GM19035 (cell line): ENCODE results near the gene MYH6.
"Not testable (repeated sequence)": the region's sequence is repeated elsewhere in the genome, so short reads cannot be mapped to it uniquely, and the experiment has no call there.

ENCODE experiments used
- ATAC-seq: cut with Tn5 transposase; IDR thresholded peaks from one replicate; pipeline ENCODE4 v1.9.1; 2021; ENCODE audit not compliant: unreplicated experiment

The MYH6 gene

DNA sequence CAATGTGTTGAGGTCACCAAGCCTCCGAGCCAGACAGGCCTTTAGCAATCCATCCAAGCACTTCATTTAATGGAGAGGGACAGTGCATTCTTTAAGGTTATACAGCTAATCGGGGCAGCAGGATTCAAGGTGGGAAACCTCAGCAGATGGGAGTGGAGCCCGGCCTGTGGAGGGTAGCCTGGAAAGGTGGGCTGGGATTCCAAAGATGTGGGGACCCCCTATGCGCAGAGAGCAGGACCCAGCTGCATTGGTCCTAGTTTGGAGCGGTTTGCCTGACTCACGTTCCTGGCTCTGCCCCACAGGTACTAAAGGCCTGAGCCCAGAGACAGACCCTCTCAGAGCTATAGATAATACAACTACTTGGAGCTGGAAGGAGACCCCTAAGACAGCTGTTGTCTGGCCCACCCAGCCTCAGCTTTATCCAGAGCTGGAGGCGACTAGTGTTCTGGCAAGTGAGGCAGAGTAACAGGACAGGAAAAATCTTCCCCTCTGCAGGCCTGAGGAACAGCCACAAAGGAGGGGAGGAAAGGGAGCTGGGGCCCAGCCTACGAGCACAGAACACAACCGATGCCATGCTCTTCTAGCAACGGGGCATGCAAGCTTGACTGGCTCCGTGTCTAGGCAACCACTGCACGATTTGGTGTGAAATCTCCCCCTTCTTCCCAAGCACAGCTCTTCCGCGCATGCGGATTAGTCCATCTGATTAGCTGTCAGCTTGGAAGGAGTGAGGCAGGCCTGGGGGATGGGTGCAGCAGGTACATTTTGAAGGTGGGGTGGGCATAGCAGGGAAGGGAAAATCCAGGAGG, 28.5 kb upstream of the MYH6 start:
- ATAC-seq, result no peak

- no peak for ATAC-seq
These were observed 27.7 kb upstream of the MYH6 start, which contains the start of gene MYH7 for GRCh38 chr14:23435543-23436326. Gene MYH7, minus strand, starts transcription at chr14:23435660. Its CDS starts 1,928 bp downstream, at chr14:23433732.

DNA sequence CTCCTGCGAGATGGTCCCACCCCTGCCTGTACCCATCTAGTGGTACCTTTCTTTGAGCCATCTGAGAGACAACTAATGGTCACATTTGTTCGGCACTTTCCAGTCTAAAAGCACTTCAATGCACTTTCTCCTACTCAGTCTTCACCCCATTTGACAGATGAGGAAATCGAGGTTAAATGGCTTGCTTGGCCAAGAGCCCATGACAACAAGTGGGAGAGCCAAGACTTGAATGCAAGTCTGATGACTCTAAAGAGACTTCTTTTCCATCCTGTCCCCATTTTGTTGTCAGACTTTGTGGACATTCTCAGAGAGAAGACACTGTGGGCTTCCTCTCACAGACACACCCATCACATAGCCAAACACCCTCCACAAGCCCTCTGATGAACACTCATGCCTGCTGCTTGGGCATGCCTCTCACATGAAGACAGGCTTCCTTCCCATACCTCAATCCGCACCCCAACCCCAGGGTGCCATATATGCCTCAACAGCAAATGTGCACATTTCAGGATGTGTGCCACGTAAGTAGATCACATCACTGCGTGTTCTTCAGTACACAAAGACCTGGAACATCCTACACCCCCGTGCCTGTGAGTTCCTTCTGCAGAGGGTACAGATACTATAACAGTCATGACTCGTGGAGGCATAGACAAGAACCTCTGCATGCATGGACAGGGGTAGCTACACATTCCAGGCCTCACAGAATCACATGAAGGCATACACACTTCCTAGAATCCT, 26.6 kb upstream of the MYH6 start:
- no peak for ATAC-seq

DNA sequence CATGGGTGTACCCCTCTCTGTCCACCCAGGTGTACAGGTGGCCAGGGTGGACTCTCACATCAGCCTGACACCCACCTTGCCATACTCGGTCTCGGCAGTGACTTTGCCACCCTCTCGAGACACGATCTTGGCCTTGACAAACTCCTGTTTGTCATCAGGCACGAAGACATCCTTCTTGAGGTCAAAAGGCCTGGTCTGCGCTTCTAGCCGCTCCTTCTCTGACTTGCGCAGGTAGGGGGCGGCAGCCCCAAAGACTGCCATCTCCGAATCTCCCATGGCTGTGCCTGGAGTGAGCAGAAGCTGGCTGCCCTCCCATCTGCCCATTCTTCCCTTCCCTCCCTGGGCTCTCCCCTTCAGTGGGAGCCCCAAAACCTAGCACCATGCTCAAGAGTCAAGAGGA, 25.4 kb upstream of the MYH6 start:
- no peak for ATAC-seq

- no peak for ATAC-seq
These were observed 24.9 kb upstream of the MYH6 start for GRCh38 chr14:23432946-23433345.

GRCh38 chr14:23432102-23432925, 24.2 kb upstream of the MYH6 start:
- no peak for ATAC-seq

GRCh38 chr14:23431486-23431885, 23.4 kb upstream of the MYH6 start:
- ATAC-seq, result no peak

- ATAC-seq, result no peak
These were observed 22.6 kb upstream of the MYH6 start for GRCh38 chr14:23430723-23431085.

DNA sequence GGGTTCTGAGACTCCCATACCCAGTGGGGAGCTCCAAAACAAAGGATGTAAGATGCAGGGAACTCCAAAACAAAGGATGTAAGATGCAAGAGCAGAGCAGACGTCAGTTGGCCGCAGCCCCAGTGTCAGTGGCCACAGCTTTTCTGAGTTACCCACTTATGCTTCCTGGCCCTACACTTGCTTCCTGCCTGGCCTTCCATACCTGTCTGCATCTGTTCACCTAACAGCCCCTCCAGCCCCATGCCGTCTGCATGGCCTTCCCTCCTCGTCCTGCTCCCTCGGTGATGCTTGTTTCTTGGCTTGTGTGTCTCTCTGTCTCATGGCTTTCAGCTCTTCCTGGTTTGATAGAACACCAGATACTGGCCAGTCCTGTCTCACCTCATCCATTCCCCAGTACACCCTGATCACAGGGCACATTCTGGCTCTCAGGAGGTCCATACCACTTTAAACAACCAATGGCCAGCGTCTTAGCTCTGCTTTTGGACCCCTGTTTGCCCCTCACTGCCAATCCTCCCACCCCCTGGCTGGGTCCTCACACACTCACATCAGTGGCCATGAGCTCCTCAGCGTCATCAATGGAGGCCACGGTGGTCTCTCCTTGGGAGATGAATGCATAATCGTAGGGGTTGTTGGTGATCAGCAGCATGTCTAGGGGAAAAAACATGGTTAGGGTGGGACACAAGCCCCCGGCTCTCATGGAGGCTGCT, 22.1 kb upstream of the MYH6 start:
- ATAC-seq, result no peak

DNA sequence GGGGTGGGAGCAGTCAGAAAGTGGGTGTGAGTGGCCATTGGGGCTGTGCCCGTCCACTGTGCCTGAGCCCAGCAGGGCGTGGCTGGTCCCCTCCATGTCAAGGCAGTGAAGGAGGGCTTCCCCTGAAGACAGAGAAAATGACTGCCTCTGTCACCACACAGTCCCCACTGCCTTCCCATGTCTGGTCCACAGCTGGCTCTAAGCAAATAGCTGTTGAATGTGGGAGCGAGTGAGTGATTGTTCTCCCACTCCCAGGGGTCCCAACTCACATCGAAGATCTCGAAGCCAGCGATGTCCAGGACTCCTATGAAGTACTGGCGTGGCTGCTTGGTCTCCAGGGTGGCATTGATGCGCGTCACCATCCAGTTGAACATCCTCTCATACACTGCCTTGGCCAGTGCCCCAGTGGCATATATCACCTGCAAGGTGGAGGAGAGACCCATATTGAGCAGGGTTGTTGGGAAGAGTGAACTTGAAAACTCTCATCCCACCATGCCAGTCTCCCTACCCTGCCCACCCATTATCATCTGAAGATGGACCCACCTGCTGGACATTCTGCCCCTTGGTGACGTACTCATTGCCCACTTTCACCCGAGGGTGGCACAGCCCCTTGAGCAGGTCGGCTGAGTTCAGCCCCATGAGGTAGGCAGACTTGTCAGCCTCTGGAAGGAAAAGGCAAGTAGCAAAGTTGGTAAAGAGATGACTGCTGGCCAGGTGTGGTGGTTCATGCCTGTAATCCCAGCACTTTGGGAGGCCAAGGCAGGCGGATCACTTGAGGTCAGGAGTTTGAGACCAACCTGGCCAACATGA, 20.8 kb upstream of the MYH6 start:
- ATAC-seq, result no peak

- ATAC-seq, result not testable (repeated sequence)
These were observed 17.7 kb upstream of the MYH6 start for GRCh38 chr14:23425798-23426197.

DNA sequence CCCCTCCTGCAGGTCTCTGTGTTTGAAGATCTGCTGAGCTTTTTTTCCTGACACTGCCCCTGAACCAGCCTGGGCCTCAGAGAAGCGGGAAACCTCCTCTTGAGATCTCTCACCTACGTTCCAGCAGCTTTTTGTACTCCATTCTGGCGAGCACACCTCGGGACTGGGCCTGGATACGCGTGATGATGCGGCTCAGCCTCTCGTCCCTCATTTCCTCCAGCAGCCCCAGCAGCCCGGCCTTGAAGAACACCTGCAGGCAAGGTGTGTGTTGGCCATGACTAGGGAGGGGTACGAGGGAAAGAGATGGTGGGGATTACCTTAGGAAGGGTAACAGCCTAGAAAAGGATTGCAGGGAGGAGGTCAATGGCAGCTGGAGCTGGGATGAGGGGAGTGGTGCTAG, 17.1 kb upstream of the MYH6 start:
- ATAC-seq, result no peak

GRCh38 chr14:23423657-23424056, 15.6 kb upstream of the MYH6 start:
- no peak for ATAC-seq

DNA sequence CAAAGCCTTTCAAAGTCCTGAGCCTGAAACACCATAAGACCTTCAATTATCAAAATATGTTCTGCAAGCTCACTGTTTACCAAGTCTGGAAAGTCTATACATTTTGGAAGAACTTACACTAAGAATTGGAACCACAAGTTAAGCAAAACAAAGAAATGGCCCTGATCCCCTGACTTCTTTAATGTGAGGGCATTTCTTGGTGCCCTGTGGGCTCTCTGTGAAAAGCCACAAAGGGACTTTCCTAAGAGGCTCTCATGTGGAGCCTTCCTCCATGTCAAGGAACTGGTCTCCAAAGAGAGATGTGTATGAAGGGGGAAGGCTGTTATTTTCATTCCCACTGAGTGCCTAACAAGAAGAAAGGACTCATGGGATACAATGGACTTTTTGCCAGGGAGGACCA, 13.5 kb upstream of the MYH6 start:
- no peak for ATAC-seq

- ATAC-seq, result not testable (repeated sequence)
These were observed 11.6 kb upstream of the MYH6 start for GRCh38 chr14:23419646-23420045.

GRCh38 chr14:23418021-23418420, 9.9 kb upstream of the MYH6 start:
- no peak for ATAC-seq

GRCh38 chr14:23417269-23417668, 9.2 kb upstream of the MYH6 start:
- not testable (repeated sequence) for ATAC-seq

- no peak for ATAC-seq
These were observed 8.7 kb upstream of the MYH6 start for GRCh38 chr14:23416801-23417200.
